ENCODE measurements around the gene SYT1. TPM values are rescaled to one million over a fixed set of nuclear protein-coding genes. Genes with fewer than 3 reads are reported as not detected.

SYT1 gene
- total RNA-seq, 2 experiments from 2014 or later = not detected

DNA sequence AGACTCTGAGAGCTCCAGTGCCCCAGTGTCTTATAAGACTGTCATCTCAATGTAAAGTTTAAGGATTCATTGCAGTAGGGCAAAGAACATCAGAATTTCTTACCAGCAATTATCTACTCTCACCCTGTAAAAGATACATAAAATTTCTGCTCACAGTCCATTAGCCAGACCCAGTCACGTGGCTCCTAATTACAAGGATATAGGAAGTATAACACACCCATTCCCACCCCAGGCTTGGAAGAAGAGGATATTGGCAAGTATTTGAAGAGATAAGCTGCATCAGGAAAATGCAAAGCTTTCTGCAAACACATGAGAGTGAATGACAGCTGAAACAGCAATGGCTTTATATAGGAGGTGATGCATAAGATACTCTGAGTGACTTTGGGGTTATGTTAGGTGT, 14.3 kb downstream of the SYT1 start:
- H2AFZ ChIP-seq (ENCODE audit: low read length) = no peak overlapping the region
- no peaks in the 10 kb centered on the region for H3K9me2 ChIP-seq (ENCODE audit: insufficient read depth, low read length)
- H3K4me3 ChIP-seq (ENCODE audit: low read depth, low read length, poor library complexity, severe bottlenecking) = no peak overlapping the region
- no peak overlapping the region for H3K27ac ChIP-seq (ENCODE audit: low read depth, low read length, poor library complexity, severe bottlenecking)
- H3K36me3 ChIP-seq (ENCODE audit: insufficient read depth, low read length) = no peaks in the 10 kb centered on the region
- no peaks in the 10 kb centered on the region for H3K9me3 ChIP-seq (ENCODE audit: low read length)
- BruUV-seq (replicated peaks) = no TSS peak
- intact Hi-C loops (cut with micrococcal nuclease; ENCODE audit: unreplicated experiment) = no loop called here
- TF ChIP-seq, protein P1, sequence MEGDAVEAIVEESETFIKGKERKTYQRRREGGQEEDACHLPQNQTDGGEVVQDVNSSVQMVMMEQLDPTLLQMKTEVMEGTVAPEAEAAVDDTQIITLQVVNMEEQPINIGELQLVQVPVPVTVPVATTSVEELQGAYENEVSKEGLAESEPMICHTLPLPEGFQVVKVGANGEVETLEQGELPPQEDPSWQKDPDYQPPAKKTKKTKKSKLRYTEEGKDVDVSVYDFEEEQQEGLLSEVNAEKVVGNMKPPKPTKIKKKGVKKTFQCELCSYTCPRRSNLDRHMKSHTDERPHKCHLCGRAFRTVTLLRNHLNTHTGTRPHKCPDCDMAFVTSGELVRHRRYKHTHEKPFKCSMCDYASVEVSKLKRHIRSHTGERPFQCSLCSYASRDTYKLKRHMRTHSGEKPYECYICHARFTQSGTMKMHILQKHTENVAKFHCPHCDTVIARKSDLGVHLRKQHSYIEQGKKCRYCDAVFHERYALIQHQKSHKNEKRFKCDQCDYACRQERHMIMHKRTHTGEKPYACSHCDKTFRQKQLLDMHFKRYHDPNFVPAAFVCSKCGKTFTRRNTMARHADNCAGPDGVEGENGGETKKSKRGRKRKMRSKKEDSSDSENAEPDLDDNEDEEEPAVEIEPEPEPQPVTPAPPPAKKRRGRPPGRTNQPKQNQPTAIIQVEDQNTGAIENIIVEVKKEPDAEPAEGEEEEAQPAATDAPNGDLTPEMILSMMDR (conservative IDR thresholded peaks at IDR 0.05; ENCODE audit: low read length) = no peak
- no peak for TF ChIP-seq EZH2phosphoT487 (IDR thresholded peaks at IDR 0.05; ENCODE audit: borderline replicate concordance, low read depth, low read length)
- no peak for DNase-seq (ENCODE audit: low spot score)
- no peaks in the 10 kb centered on the region for H4K20me1 ChIP-seq (ENCODE audit: insufficient read depth, low read length)
- no peaks in the 10 kb centered on the region for H3K79me2 ChIP-seq (ENCODE audit: insufficient read depth, low read depth, low read length)
- no peak overlapping the region for H3K4me2 ChIP-seq (ENCODE audit: low read length)
- ChIA-PET CTCF (ENCODE audit: unreplicated experiment) (no interaction called here), POLR2A (no interaction called here)
- H3K4me1 ChIP-seq (ENCODE audit: insufficient read depth, low read length, poor library complexity, severe bottlenecking) = no peaks in the 10 kb centered on the region

DNA sequence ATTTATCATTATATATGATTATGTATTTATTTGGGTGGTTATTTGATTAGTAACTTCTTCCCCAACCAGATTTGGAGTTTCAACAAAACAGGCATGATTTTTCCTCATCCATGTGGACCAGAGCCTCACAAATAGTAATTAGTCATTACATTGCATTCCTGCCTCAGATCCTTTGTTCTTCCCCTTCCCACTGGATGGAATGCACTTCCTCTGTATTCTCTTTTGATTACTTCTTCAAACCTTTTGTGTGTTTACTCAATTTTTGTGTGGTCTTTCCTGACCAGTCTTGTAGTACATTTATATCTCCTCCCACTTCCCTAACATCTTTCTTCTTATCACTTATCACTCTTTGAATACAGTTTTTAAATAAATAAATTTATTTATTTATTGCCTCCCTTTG, 15.5 kb downstream of the SYT1 start:
- H3K79me2 ChIP-seq (ENCODE audit: insufficient read depth, low read depth, low read length) = no peaks in the 10 kb centered on the region
- no peak overlapping the region for H3K27ac ChIP-seq (ENCODE audit: low read depth, low read length, poor library complexity, severe bottlenecking)
- H3K9me3 ChIP-seq (ENCODE audit: low read length) = no peaks in the 10 kb centered on the region
- H3K4me3 ChIP-seq (ENCODE audit: low read depth, low read length, poor library complexity, severe bottlenecking) = no peak overlapping the region
- no peaks in the 10 kb centered on the region for H3K9me2 ChIP-seq (ENCODE audit: insufficient read depth, low read length)
- no peak for TF ChIP-seq EZH2phosphoT487 (IDR thresholded peaks at IDR 0.05; ENCODE audit: borderline replicate concordance, low read depth, low read length)
- TF ChIP-seq, protein P1 (conservative IDR thresholded peaks at IDR 0.05; ENCODE audit: low read length) = no peak
- ChIA-PET POLR2A (no interaction called here), CTCF (ENCODE audit: unreplicated experiment) (no interaction called here)
- no TSS peak for BruUV-seq (replicated peaks)
- no peaks in the 10 kb centered on the region for H4K20me1 ChIP-seq (ENCODE audit: insufficient read depth, low read length)
- H3K36me3 ChIP-seq (ENCODE audit: insufficient read depth, low read length) = no peaks in the 10 kb centered on the region
- intact Hi-C loops (cut with micrococcal nuclease; ENCODE audit: unreplicated experiment) = no loop called here
- H3K4me1 ChIP-seq (ENCODE audit: insufficient read depth, low read length, poor library complexity, severe bottlenecking) = no peaks in the 10 kb centered on the region
- no peak overlapping the region for H2AFZ ChIP-seq (ENCODE audit: low read length)
- H3K4me2 ChIP-seq (ENCODE audit: low read length) = no peak overlapping the region
- DNase-seq (ENCODE audit: low spot score) = no peak

DNA sequence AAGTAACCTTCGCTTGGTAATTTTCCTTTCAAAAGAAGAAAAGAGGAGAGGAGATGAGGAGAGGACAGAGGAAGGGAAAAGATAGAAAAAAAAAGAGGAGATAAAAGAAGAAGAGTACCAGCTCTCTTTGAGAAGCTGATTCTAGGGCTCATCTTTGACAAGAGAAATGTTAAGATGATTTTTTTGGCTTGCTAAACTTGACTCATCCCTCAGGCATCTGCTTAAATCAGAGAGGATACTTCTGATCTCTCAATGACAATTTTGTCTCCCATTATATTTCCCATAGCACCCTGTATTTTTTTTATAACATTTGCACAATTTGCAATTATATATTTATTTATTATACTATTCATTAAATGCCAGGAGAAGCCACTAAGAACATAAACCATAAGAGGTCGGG, 17.1 kb downstream of the SYT1 start:
- Histone ChIP-seq H3K79me2 (ENCODE audit: insufficient read depth, low read depth, low read length) (no peaks in the 10 kb centered on the region), H3K9me2 (ENCODE audit: insufficient read depth, low read length) (no peaks in the 10 kb centered on the region), H3K4me1 (ENCODE audit: insufficient read depth, low read length, poor library complexity, severe bottlenecking) (no peaks in the 10 kb centered on the region), H3K36me3 (ENCODE audit: insufficient read depth, low read length) (no peaks in the 10 kb centered on the region), H3K27ac (ENCODE audit: low read depth, low read length, poor library complexity, severe bottlenecking) (no peak overlapping the region), H4K20me1 (ENCODE audit: insufficient read depth, low read length) (no peaks in the 10 kb centered on the region), H3K4me3 (ENCODE audit: low read depth, low read length, poor library complexity, severe bottlenecking) (no peak overlapping the region), H2AFZ (ENCODE audit: low read length) (no peak overlapping the region), H3K9me3 (ENCODE audit: low read length) (no peaks in the 10 kb centered on the region), H3K4me2 (ENCODE audit: low read length) (no peak overlapping the region)
- no peak for TF ChIP-seq EZH2phosphoT487 (IDR thresholded peaks at IDR 0.05; ENCODE audit: borderline replicate concordance, low read depth, low read length)
- TF ChIP-seq, protein P1 (conservative IDR thresholded peaks at IDR 0.05; ENCODE audit: low read length) = no peak
- no peak for DNase-seq (ENCODE audit: low spot score)
- intact Hi-C loops (cut with micrococcal nuclease; ENCODE audit: unreplicated experiment) = no loop called here
- CTCF ChIA-PET (ENCODE audit: unreplicated experiment) = no interaction called here
- POLR2A ChIA-PET = no interaction called here
- BruUV-seq (replicated peaks) = no TSS peak

Measured in OCI-LY7 (cell line).